Prostate gland (tissue), 2 donors: ENCODE results near the gene CHADL.

ENCODE experiments used
- POLR2A ChIP-seq: fragments of 450-650 bp; IDR thresholded peaks from one replicate; pipeline ENCODE4 v1.6.1; 2016; ENCODE audit warnings: antibody characterized with exemption, mild to moderate bottlenecking
- TF ChIP-seq, protein P1 (sequence below), 4 experiments: fragments of 200-600 bp in 2 of 4; fragments of 450-650 bp in 2 of 4; sonication (generic) in 2 of 4; IDR thresholded peaks; 1 replicate in 3 of 4; 2 replicates in 1 of 4; pipeline ENCODE4 v1.5.1; 2016 to 2019; ENCODE audit warnings: antibody characterized with exemption in 4 of 4, mild to moderate bottlenecking in 2 of 4, moderate library complexity in 2 of 4

DNA sequence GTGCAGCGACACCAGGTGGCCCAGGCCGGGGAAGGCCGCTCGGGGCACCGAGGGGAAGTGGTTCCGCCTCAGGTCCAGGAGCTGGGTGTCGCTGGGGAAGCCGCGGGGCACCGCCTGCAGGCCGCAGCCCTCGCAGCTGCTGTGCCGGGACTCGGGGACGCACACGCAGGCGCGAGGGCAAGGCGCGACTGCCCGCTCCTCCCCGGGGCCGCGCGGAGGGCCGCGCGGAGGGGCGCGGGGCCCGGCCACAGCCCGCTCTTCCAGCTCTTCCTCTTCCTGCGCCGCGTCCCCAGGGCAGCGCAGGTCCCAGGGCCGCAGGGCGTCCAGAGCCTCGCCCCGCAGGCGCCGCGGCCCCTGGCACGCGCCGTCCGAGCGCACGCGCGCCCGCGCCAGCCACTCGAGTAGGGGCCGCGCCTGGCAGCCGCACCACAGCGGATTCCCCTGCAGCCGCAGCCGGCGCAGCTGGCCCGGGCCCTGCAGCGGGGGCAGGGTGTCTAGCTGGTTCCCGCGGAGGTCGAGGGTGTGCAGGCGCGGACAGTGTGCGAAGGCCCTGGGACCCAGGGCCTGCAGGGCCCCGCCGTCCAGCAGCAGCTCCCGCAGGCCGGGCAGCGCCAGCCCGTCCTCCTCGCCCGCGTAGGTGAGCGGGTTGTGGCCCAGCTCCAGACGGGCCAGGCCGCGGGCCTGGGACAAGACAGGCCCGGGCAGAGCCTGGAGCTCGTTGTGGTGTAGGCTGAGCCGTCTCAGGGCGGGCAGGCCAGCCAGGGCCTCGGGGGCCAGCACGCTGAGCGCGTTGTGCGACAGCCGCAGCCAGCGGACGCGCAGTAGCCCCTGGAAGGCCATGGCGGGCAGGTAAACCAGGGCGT lies 2.8 kb downstream of the CHADL start:
- TF ChIP-seq POLR2A, result no peak
- TF ChIP-seq, protein P1, sequence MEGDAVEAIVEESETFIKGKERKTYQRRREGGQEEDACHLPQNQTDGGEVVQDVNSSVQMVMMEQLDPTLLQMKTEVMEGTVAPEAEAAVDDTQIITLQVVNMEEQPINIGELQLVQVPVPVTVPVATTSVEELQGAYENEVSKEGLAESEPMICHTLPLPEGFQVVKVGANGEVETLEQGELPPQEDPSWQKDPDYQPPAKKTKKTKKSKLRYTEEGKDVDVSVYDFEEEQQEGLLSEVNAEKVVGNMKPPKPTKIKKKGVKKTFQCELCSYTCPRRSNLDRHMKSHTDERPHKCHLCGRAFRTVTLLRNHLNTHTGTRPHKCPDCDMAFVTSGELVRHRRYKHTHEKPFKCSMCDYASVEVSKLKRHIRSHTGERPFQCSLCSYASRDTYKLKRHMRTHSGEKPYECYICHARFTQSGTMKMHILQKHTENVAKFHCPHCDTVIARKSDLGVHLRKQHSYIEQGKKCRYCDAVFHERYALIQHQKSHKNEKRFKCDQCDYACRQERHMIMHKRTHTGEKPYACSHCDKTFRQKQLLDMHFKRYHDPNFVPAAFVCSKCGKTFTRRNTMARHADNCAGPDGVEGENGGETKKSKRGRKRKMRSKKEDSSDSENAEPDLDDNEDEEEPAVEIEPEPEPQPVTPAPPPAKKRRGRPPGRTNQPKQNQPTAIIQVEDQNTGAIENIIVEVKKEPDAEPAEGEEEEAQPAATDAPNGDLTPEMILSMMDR (IDR thresholded peaks at IDR 0.05), result peak; percentile 24 to 86 (median 56)
